Mucosa of gallbladder (tissue), 1 donor: ENCODE results near the gene EDIL3. TPM values are rescaled to one million over a fixed set of nuclear protein-coding genes. Genes with fewer than 3 reads are reported as not detected.
"Not testable (repeated sequence)": the region's sequence is repeated elsewhere in the genome, so short reads cannot be mapped to it uniquely, and the experiment has no call there.

Source experiments
- DNase-seq: peaks from one replicate; pipeline ENCODE4 v3.0.0-alpha.2; 2020; ENCODE audit warnings: low spot score
- total RNA-seq: library from RNA; stranded (reverse); gene quantifications from one replicate; pipeline ENCODE4 v1.2.1, GENCODE V29; 2021
- donor health status: DM: no; HTN: no; CAD: no.

EDIL3 gene
- total RNA-seq, 1 donor from 2014 or later = 60.1 TPM

GRCh38 chr5:84378961-84379360, 5.7 kb downstream of the EDIL3 start:
- DNase-seq = no peak

GRCh38 chr5:84378420-84378819, 6.3 kb downstream of the EDIL3 start:
- DNase-seq = no peak

- no peak for DNase-seq
Measured at GRCh38 chr5:84376346-84376745, 8.3 kb downstream of the EDIL3 start.

- DNase-seq = no peak
Measured at GRCh38 chr5:84374568-84374967, 10.1 kb downstream of the EDIL3 start.

- no peak for DNase-seq
Measured at GRCh38 chr5:84373506-84373905, 11.2 kb downstream of the EDIL3 start.

GRCh38 chr5:84372066-84372695, 12.5 kb downstream of the EDIL3 start:
- no peak for DNase-seq

GRCh38 chr5:84370176-84370575, 14.5 kb downstream of the EDIL3 start:
- DNase-seq = no peak

GRCh38 chr5:84364043-84364442, 20.6 kb downstream of the EDIL3 start:
- DNase-seq = no peak

GRCh38 chr5:84362061-84362720, 22.5 kb downstream of the EDIL3 start:
- no peak for DNase-seq

GRCh38 chr5:84361572-84361971, 23.1 kb downstream of the EDIL3 start:
- no peak for DNase-seq

GRCh38 chr5:84360056-84360455, 24.6 kb downstream of the EDIL3 start:
- no peak for DNase-seq

GRCh38 chr5:84354101-84354500, 30.6 kb downstream of the EDIL3 start:
- no peak for DNase-seq

GRCh38 chr5:84344788-84345187, 39.9 kb downstream of the EDIL3 start:
- no peak for DNase-seq

GRCh38 chr5:84343171-84343570, 41.5 kb downstream of the EDIL3 start:
- DNase-seq = no peak

- no peak for DNase-seq
Measured at GRCh38 chr5:84332106-84332505, 52.6 kb downstream of the EDIL3 start.

GRCh38 chr5:84327591-84327990, 57.1 kb downstream of the EDIL3 start:
- DNase-seq = no peak

- no peak for DNase-seq
Measured at GRCh38 chr5:84322646-84323045, 62.0 kb downstream of the EDIL3 start.

- DNase-seq = not testable (repeated sequence)
Measured at GRCh38 chr5:84317826-84318225, 66.9 kb downstream of the EDIL3 start.

GRCh38 chr5:84312280-84312679, 72.4 kb downstream of the EDIL3 start:
- DNase-seq = not testable (repeated sequence)

- DNase-seq = not testable (repeated sequence)
Measured at GRCh38 chr5:84309850-84310249, 74.8 kb downstream of the EDIL3 start.

GRCh38 chr5:84306601-84307000, 78.1 kb downstream of the EDIL3 start:
- DNase-seq = no peak

- DNase-seq = no peak
Measured at GRCh38 chr5:84304599-84304998, 80.1 kb downstream of the EDIL3 start.

- DNase-seq = no peak
Measured at GRCh38 chr5:84303315-84303714, 81.4 kb downstream of the EDIL3 start.

GRCh38 chr5:84301535-84301934, 83.1 kb downstream of the EDIL3 start:
- no peak for DNase-seq
